SK-N-SH (cell line): ENCODE measurements around the gene BBOX1. TPM values are rescaled to one million over a fixed set of nuclear protein-coding genes. Genes with fewer than 3 reads are reported as not detected.
"Not testable (repeated sequence)": the region's sequence is repeated elsewhere in the genome, so short reads cannot be mapped to it uniquely, and the experiment has no call there.

ENCODE experiments used
- CTCF ChIA-PET: fragments of 300-600, 350-600 bp; formaldehyde crosslinking; extraction: SDS; loops from one replicate; lab custom pipeline; 2021; lab: Yijun Ruan, JAX
- POLR2A ChIA-PET: fragments of 350-600 bp; sonication (Branson Sonifier 250); formaldehyde crosslinking; extraction: SDS; loops from one replicate; lab custom pipeline; 2020; ENCODE audit warnings: antibody characterized with exemption, inconsistent platforms; lab: Yijun Ruan, JAX
- DNase-seq: peaks from one replicate; pipeline ENCODE4 v3.0.0; 2012
- H2AFZ ChIP-seq: fragments of 200-600 bp; sonication (generic); 2 replicates; pipeline ENCODE4 v1.8.1; 2016; ENCODE audit warnings: antibody characterized with exemption, mild to moderate bottlenecking, low read depth
- H3F3A ChIP-seq: fragments of 200-600 bp; sonication (generic); replicated peaks from 2 replicates; pipeline ENCODE3; 2016; ENCODE audit warnings: antibody characterized with exemption, mild to moderate bottlenecking; ENCODE audit not compliant: insufficient read depth
- H3K27ac ChIP-seq, 2 experiments: fragments of 200-500 bp in 1 of 2; fragments of 200-600 bp in 1 of 2; sonication (Bioruptor generic) in 1 of 2; sonication (generic), shearing (Covaris generic) in 1 of 2; 2 replicates each; pipeline versions ENCODE4 v1.5.1 to v1.6.1; 2014 to 2016; ENCODE audit warnings: low read depth in 2 of 2, inconsistent platforms in 1 of 2, low read length in 1 of 2, mild to moderate bottlenecking in 1 of 2, mixed read lengths in 1 of 2
- H3K27me3 ChIP-seq: fragments of 200-600 bp; sonication (generic), shearing (Covaris generic); 2 replicates; pipeline ENCODE4 v1.6.1; 2016; ENCODE audit warnings: mixed run types; ENCODE audit not compliant: insufficient read depth
- H3K36me3 ChIP-seq, 2 experiments: fragments of 200-500 bp in 1 of 2; fragments of 200-600 bp in 1 of 2; sonication (Bioruptor generic) in 1 of 2; sonication (generic) in 1 of 2; replicated peaks in 1 of 2; 2 replicates each; pipeline versions ENCODE3 to v1.5.1; 2014 to 2016; ENCODE audit warnings: low read length in 1 of 2, mild to moderate bottlenecking in 1 of 2; ENCODE audit not compliant: insufficient read depth in 2 of 2, control insufficient read depth in 1 of 2
- H3K4me1 ChIP-seq, 2 experiments: fragments of 200-500 bp in 1 of 2; fragments of 200-600 bp in 1 of 2; sonication (Bioruptor generic) in 1 of 2; sonication (generic), shearing (Covaris generic) in 1 of 2; 2 replicates each; pipeline versions ENCODE4 v1.5.1 to v1.6.1; 2014 to 2016; ENCODE audit warnings: low read depth in 1 of 2, low read length in 1 of 2, mixed run types in 1 of 2; ENCODE audit not compliant: insufficient read depth in 2 of 2, control insufficient read depth in 1 of 2
- H3K4me2 ChIP-seq: fragments of 200-600 bp; sonication (generic), shearing (Covaris generic); 2 replicates; pipeline ENCODE4 v1.6.1; 2017; ENCODE audit warnings: mixed run types
- H3K4me3 ChIP-seq, 2 experiments: fragments of 200-500 bp in 1 of 2; fragments of 200-600 bp in 1 of 2; sonication (Bioruptor generic) in 1 of 2; sonication (generic), shearing (Covaris generic) in 1 of 2; 2 replicates each; pipeline versions ENCODE4 v1.5.1 to v1.8.1; 2014 to 2016; ENCODE audit warnings: low read depth in 2 of 2, inconsistent platforms in 1 of 2, low read length in 1 of 2, mild to moderate bottlenecking in 1 of 2, mixed read lengths in 1 of 2, moderate library complexity in 1 of 2
- H3K79me2 ChIP-seq: fragments of 200-600 bp; sonication (generic); 2 replicates; pipeline ENCODE4 v1.8.1; 2017; ENCODE audit warnings: mild to moderate bottlenecking; ENCODE audit not compliant: insufficient read depth
- H3K9ac ChIP-seq: fragments of 200-600 bp; sonication (generic); 2 replicates; pipeline ENCODE4 v1.6.1; 2017; ENCODE audit warnings: mixed run types
- H3K9me2 ChIP-seq: fragments of 200-600 bp; sonication (generic); 2 replicates; pipeline ENCODE4 v1.6.1; 2017; ENCODE audit warnings: mixed run types
- H3K9me3 ChIP-seq: fragments of 200-600 bp; sonication (generic); 2 replicates; pipeline ENCODE4 v1.6.1; 2017; ENCODE audit warnings: mixed run types, mild to moderate bottlenecking, moderate library complexity
- H4K20me1 ChIP-seq: fragments of 200-600 bp; sonication (generic); 2 replicates; pipeline ENCODE4 v1.6.1; 2017; ENCODE audit warnings: mild to moderate bottlenecking, mixed run types; ENCODE audit not compliant: insufficient read depth
- ELF1 ChIP-seq: IDR thresholded peaks from 2 replicates; pipeline ENCODE4 v1.4.0; 2012
- EZH2phosphoT487 ChIP-seq: fragments of 200-600 bp; sonication (generic); IDR thresholded peaks from 2 replicates; pipeline ENCODE4 v1.6.1; 2017; ENCODE audit warnings: low read depth, mixed run types, mild to moderate bottlenecking, antibody characterized with exemption, moderate library complexity, borderline replicate concordance
- FOSL2 ChIP-seq: IDR thresholded peaks from 2 replicates; pipeline ENCODE4 v1.4.0; 2012; ENCODE audit warnings: low read depth, mild to moderate bottlenecking, moderate library complexity, borderline replicate concordance
- FOXJ3 ChIP-seq: sonication (generic); formaldehyde crosslinking; IDR thresholded peaks from 2 replicates; pipeline ENCODE4 v1.5.1; 2020; ENCODE audit warnings: mild to moderate bottlenecking, missing genetic modification reagents
- GABPA ChIP-seq: IDR thresholded peaks from 2 replicates; pipeline ENCODE4 v1.4.0; 2012; ENCODE audit warnings: low read depth, mild to moderate bottlenecking
- GATA2 ChIP-seq: sonication (generic); formaldehyde crosslinking; IDR thresholded peaks from 2 replicates; pipeline ENCODE4 v1.5.0; 2020; ENCODE audit warnings: mild to moderate bottlenecking, missing genetic modification reagents
- MEF2A ChIP-seq: IDR thresholded peaks from 2 replicates; pipeline ENCODE4 v1.4.0; 2012; ENCODE audit warnings: low read depth, borderline replicate concordance
- MXI1 ChIP-seq: IDR thresholded peaks from 2 replicates; pipeline ENCODE4 v1.6.1; 2012; ENCODE audit warnings: mild to moderate bottlenecking, low read depth, low read length, improper control_type of control experiment
- NFIC ChIP-seq: IDR thresholded peaks from 2 replicates; pipeline ENCODE4 v1.4.0; 2012; ENCODE audit warnings: borderline replicate concordance
- NRF1 ChIP-seq: IDR thresholded peaks from 2 replicates; pipeline ENCODE4 v1.6.1; 2012; ENCODE audit warnings: low read depth, mild to moderate bottlenecking, low read length
- RFX5 ChIP-seq: IDR thresholded peaks from 2 replicates; pipeline ENCODE4 v1.6.1; 2012; ENCODE audit warnings: mild to moderate bottlenecking, improper control_type of control experiment, low read length
- SMC3 ChIP-seq: IDR thresholded peaks from 2 replicates; pipeline ENCODE4 v1.6.1; 2012; ENCODE audit warnings: low read depth, low read length, improper control_type of control experiment
- TCF12 ChIP-seq: IDR thresholded peaks from 2 replicates; pipeline ENCODE4 v1.4.0; 2012
- WGBS: methylation state at CpG from one replicate; pipeline ENCODE4 v1.1.6; 2017; ENCODE audit warnings: low lambda C conversion rate; 5-methylcytosine and 5-hydroxymethylcytosine counted together
- polyA plus RNA-seq, 3 experiments: library from polyadenylated mRNA; depleted of rRNA; stranded (reverse); fragments of >200 nt; gene quantifications; 2 replicates each; pipeline ENCODE4 v1.2.3, GENCODE V29; 2012
- TF ChIP-seq, protein P1 (sequence below): fragments of 150-350 bp; IDR thresholded peaks from 2 replicates; pipeline ENCODE4 v1.6.1; 2016; ENCODE audit warnings: mild to moderate bottlenecking, low read depth, low read length
- TF ChIP-seq, protein P2 (sequence below): IDR thresholded peaks from 2 replicates; pipeline ENCODE4 v1.6.1; 2012; ENCODE audit warnings: mild to moderate bottlenecking, low read depth, low read length, moderate library complexity
- TF ChIP-seq, protein P3 (sequence below): IDR thresholded peaks from 2 replicates; pipeline ENCODE4 v1.4.0; 2012; ENCODE audit warnings: low read depth, borderline replicate concordance
- TF ChIP-seq, protein P4 (sequence below): IDR thresholded peaks from 2 replicates; pipeline ENCODE4; 2012
- TF ChIP-seq, protein P5 (sequence below): IDR thresholded peaks from 2 replicates; pipeline ENCODE4 v1.4.0; 2012; ENCODE audit warnings: low read depth, borderline replicate concordance

The BBOX1 gene
- polyA plus RNA-seq, 1 of the 3 experiments (the other 2 are of a cell fraction), result 0.02 TPM

DNA sequence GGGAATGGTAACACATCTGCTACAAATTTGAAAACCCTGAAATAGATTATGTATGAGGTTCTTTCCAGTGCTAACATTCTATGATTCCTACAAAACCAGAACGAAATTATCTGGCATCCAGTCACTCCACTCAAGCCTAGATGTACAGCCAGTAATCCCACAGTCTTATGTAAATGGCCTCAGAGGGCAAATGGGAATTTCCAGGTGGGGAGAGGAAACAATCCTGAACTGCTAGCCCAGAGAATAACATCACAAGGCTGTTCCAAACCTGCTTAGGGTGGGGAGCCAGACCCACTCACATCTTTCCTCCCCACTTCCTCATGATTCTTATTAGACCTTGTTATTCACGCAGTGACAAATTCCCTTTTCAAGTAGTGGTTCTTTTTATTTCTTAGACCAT, 43.2 kb upstream of the BBOX1 start:
- no peaks in the 10 kb centered on the region for H3K9me3 ChIP-seq
- H2AFZ ChIP-seq, result no peak overlapping the region
- H3K36me3 ChIP-seq, result no peaks in the 10 kb centered on the region
- H3F3A ChIP-seq, result peaks cover 8% of the 10 kb centered on the region
- TF ChIP-seq MXI1 (no peak), SMC3 (no peak), FOSL2 (no peak), FOXJ3 (no peak), NFIC (no peak), RFX5 (no peak), GATA2 (CRISPR knock-in tag) (no peak), EZH2phosphoT487 (no peak), MEF2A (no peak), TCF12 (no peak), NRF1 (no peak), GABPA (no peak), ELF1 (no peak)
- TF ChIP-seq, protein P1, sequence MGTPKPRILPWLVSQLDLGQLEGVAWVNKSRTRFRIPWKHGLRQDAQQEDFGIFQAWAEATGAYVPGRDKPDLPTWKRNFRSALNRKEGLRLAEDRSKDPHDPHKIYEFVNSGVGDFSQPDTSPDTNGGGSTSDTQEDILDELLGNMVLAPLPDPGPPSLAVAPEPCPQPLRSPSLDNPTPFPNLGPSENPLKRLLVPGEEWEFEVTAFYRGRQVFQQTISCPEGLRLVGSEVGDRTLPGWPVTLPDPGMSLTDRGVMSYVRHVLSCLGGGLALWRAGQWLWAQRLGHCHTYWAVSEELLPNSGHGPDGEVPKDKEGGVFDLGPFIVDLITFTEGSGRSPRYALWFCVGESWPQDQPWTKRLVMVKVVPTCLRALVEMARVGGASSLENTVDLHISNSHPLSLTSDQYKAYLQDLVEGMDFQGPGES, result no peak
- TF ChIP-seq, protein P2, sequence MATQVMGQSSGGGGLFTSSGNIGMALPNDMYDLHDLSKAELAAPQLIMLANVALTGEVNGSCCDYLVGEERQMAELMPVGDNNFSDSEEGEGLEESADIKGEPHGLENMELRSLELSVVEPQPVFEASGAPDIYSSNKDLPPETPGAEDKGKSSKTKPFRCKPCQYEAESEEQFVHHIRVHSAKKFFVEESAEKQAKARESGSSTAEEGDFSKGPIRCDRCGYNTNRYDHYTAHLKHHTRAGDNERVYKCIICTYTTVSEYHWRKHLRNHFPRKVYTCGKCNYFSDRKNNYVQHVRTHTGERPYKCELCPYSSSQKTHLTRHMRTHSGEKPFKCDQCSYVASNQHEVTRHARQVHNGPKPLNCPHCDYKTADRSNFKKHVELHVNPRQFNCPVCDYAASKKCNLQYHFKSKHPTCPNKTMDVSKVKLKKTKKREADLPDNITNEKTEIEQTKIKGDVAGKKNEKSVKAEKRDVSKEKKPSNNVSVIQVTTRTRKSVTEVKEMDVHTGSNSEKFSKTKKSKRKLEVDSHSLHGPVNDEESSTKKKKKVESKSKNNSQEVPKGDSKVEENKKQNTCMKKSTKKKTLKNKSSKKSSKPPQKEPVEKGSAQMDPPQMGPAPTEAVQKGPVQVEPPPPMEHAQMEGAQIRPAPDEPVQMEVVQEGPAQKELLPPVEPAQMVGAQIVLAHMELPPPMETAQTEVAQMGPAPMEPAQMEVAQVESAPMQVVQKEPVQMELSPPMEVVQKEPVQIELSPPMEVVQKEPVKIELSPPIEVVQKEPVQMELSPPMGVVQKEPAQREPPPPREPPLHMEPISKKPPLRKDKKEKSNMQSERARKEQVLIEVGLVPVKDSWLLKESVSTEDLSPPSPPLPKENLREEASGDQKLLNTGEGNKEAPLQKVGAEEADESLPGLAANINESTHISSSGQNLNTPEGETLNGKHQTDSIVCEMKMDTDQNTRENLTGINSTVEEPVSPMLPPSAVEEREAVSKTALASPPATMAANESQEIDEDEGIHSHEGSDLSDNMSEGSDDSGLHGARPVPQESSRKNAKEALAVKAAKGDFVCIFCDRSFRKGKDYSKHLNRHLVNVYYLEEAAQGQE, result no peak
- TF ChIP-seq, protein P3, sequence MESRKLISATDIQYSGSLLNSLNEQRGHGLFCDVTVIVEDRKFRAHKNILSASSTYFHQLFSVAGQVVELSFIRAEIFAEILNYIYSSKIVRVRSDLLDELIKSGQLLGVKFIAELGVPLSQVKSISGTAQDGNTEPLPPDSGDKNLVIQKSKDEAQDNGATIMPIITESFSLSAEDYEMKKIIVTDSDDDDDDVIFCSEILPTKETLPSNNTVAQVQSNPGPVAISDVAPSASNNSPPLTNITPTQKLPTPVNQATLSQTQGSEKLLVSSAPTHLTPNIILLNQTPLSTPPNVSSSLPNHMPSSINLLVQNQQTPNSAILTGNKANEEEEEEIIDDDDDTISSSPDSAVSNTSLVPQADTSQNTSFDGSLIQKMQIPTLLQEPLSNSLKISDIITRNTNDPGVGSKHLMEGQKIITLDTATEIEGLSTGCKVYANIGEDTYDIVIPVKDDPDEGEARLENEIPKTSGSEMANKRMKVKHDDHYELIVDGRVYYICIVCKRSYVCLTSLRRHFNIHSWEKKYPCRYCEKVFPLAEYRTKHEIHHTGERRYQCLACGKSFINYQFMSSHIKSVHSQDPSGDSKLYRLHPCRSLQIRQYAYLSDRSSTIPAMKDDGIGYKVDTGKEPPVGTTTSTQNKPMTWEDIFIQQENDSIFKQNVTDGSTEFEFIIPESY, result no peak
- TF ChIP-seq, protein P4, sequence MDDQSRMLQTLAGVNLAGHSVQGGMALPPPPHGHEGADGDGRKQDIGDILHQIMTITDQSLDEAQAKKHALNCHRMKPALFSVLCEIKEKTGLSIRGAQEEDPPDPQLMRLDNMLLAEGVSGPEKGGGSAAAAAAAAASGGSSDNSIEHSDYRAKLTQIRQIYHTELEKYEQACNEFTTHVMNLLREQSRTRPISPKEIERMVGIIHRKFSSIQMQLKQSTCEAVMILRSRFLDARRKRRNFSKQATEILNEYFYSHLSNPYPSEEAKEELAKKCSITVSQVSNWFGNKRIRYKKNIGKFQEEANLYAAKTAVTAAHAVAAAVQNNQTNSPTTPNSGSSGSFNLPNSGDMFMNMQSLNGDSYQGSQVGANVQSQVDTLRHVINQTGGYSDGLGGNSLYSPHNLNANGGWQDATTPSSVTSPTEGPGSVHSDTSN, result no peak
- TF ChIP-seq, protein P5, sequence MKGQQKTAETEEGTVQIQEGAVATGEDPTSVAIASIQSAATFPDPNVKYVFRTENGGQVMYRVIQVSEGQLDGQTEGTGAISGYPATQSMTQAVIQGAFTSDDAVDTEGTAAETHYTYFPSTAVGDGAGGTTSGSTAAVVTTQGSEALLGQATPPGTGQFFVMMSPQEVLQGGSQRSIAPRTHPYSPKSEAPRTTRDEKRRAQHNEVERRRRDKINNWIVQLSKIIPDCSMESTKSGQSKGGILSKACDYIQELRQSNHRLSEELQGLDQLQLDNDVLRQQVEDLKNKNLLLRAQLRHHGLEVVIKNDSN, result no peak
- H3K9ac ChIP-seq, result no peak overlapping the region
- POLR2A ChIA-PET, result no interaction called here
- H3K27ac ChIP-seq, result no peak overlapping the region
- no peak overlapping the region for H3K4me2 ChIP-seq
- DNase-seq, result no peak
- H3K4me3 ChIP-seq, result no peak overlapping the region
- H3K27me3 ChIP-seq, result no peaks in the 10 kb centered on the region
- H3K4me1 ChIP-seq, result peaks cover 2 to 6% of the 10 kb centered on the region in 2 experiments; a peak in 3 of 4 replicates
- no peaks in the 10 kb centered on the region for H3K9me2 ChIP-seq
- H3K79me2 ChIP-seq, result no peaks in the 10 kb centered on the region
- CTCF ChIA-PET, result no interaction called here
- WGBS, result 66% methylated on average over 2 of the region's 2 CpGs
- no peaks in the 10 kb centered on the region for H4K20me1 ChIP-seq

DNA sequence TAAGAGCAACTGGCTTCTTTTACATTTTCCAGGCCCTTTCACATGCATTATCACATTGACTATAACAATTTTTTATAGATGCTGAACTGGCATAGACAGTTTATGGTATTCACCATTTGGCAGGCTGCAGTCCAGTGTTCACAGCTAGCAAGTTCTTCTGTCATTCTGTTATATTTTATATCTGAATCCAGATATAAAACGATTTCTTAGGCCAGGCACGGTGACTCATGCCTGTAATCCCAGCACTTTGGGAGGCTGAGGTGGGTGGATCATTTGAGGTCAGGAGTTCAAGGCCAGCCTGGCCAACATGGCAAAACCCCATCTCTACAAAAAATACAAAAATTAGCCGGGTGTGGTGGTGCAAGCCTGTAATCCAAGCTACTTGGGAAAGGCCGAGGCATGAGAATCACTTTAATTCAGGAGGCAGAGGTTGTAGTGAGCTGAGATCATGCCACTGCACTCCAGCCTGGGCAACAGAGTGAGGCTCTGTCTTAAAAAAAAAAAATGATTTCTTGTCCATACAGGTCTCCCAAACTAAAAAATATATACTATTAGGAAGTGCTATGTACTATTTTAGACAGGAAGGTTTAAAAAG, 39.4 kb upstream of the BBOX1 start:
- H4K20me1 ChIP-seq, H3K9me3 ChIP-seq, H3K36me3 ChIP-seq, DNase-seq, CTCF ChIA-PET, H3K79me2 ChIP-seq, POLR2A ChIA-PET, H3F3A ChIP-seq, H3K4me2 ChIP-seq, H2AFZ ChIP-seq, H3K4me1 ChIP-seq, H3K4me3 ChIP-seq, H3K27me3 ChIP-seq, H3K9ac ChIP-seq, H3K9me2 ChIP-seq, H3K27ac ChIP-seq: not testable (repeated sequence)
- 54% methylated on average over 4 of the region's 4 CpGs for WGBS
